Loucy (cell line): Measurements from ENCODE around the gene TPSD1.
A peak's percentile ranks its signal among the peaks of the same experiment; 100 is the strongest.

Experiments
- H2AFZ ChIP-seq: fragments of 200-600 bp; sonication (generic); 2 replicates; pipeline ENCODE4 v1.6.0; 2016; ENCODE audit warnings: antibody characterized with exemption, mild to moderate bottlenecking, low read length, moderate library complexity
- H3F3A ChIP-seq: fragments of 200-600 bp; 2 replicates; pipeline ENCODE4 v1.6.0; 2016; ENCODE audit warnings: antibody characterized with exemption, low read depth, mild to moderate bottlenecking
- H3K27me3 ChIP-seq: fragments of 200-600 bp; sonication (generic); 2 replicates; pipeline ENCODE4 v1.6.1; 2014; ENCODE audit warnings: low read length, mild to moderate bottlenecking; ENCODE audit not compliant: insufficient read depth, poor library complexity, severe bottlenecking
- H3K36me3 ChIP-seq: fragments of 200-600 bp; sonication (generic); 2 replicates; pipeline ENCODE4 v1.6.1; 2016; ENCODE audit warnings: low read length; ENCODE audit not compliant: insufficient read depth
- H3K4me1 ChIP-seq: fragments of 200-600 bp; sonication (generic); 2 replicates; pipeline ENCODE4 v1.5.1; 2014; ENCODE audit warnings: low read length, mild to moderate bottlenecking; ENCODE audit not compliant: insufficient read depth, poor library complexity, severe bottlenecking
- H3K4me2 ChIP-seq: fragments of 200-600 bp; sonication (generic); 2 replicates; pipeline ENCODE4 v1.6.0; 2014; ENCODE audit warnings: antibody characterized with exemption, low read length, low read depth, mild to moderate bottlenecking; ENCODE audit not compliant: poor library complexity, severe bottlenecking
- H3K4me3 ChIP-seq: fragments of 200-600 bp; sonication (generic); 2 replicates; pipeline ENCODE4 v1.5.1; 2014; ENCODE audit warnings: low read length, mild to moderate bottlenecking, mixed read lengths; ENCODE audit not compliant: poor library complexity, severe bottlenecking
- H3K79me2 ChIP-seq: fragments of 200-600 bp; sonication (generic); 2 replicates; pipeline ENCODE4 v1.6.1; 2014; ENCODE audit warnings: low read length; ENCODE audit not compliant: insufficient read depth
- H3K9ac ChIP-seq: fragments of 200-600 bp; sonication (generic); 2 replicates; pipeline ENCODE4 v1.6.0; 2014; ENCODE audit warnings: mild to moderate bottlenecking, low read depth, low read length, moderate library complexity; ENCODE audit not compliant: poor library complexity, severe bottlenecking
- H3K9me2 ChIP-seq: fragments of 200-600 bp; sonication (generic); replicated peaks from 2 replicates; pipeline ENCODE4 v1.6.1; 2016; ENCODE audit warnings: low read depth, low read length, mixed read lengths
- H3K9me3 ChIP-seq: fragments of 200-600 bp; sonication (generic); 2 replicates; pipeline ENCODE4 v1.6.1; 2014; ENCODE audit warnings: mild to moderate bottlenecking, antibody characterized with exemption, low read length, low read depth; ENCODE audit not compliant: insufficient read depth
- H4K20me1 ChIP-seq: fragments of 200-600 bp; sonication (generic); 2 replicates; pipeline ENCODE4 v1.6.0; 2014; ENCODE audit warnings: antibody characterized with exemption, low read length, mild to moderate bottlenecking; ENCODE audit not compliant: insufficient read depth, poor library complexity, severe bottlenecking
- EZH2phosphoT487 ChIP-seq: fragments of 200-600 bp; IDR thresholded peaks from 2 replicates; pipeline ENCODE4 v1.6.1; 2018; ENCODE audit warnings: antibody characterized with exemption, mild to moderate bottlenecking, moderate library complexity, borderline replicate concordance
- TF ChIP-seq, protein P1 (sequence below): fragments of 200-600 bp; sonication (generic); conservative IDR thresholded peaks from 2 replicates; pipeline ENCODE4 v1.5.1; 2014; ENCODE audit warnings: mild to moderate bottlenecking, antibody characterized with exemption, low read length

Gene TPSD1

DNA sequence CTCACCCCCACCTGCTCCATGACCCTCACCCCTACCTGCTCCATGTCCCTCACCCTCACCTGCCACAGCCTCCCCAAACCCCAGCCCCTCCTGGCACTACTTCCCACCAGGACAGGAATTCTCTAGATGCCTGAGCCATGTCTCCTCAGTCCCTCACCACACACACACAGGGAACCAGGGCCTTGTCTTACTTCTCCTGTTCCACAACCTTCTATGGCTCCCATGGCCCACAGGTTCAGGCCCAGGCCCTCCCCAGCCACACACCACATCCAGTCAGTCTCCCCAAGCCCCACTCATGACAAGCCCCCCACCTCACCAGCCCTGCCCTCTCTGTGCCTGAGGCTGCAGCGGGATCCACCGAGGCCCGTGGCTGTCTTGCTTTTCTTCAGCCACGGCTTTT, 50.5 kb downstream of the TPSD1 start:
- no peak overlapping the region for H3K9ac ChIP-seq
- H3K36me3 ChIP-seq = no peaks in the 10 kb centered on the region
- no peaks in the 10 kb centered on the region for H3K9me2 ChIP-seq
- H3K27me3 ChIP-seq = no peaks in the 10 kb centered on the region
- peaks cover 14% of the 10 kb centered on the region for H4K20me1 ChIP-seq
- no peak overlapping the region for H3K4me2 ChIP-seq
- no peak for TF ChIP-seq EZH2phosphoT487
- TF ChIP-seq, protein P1, sequence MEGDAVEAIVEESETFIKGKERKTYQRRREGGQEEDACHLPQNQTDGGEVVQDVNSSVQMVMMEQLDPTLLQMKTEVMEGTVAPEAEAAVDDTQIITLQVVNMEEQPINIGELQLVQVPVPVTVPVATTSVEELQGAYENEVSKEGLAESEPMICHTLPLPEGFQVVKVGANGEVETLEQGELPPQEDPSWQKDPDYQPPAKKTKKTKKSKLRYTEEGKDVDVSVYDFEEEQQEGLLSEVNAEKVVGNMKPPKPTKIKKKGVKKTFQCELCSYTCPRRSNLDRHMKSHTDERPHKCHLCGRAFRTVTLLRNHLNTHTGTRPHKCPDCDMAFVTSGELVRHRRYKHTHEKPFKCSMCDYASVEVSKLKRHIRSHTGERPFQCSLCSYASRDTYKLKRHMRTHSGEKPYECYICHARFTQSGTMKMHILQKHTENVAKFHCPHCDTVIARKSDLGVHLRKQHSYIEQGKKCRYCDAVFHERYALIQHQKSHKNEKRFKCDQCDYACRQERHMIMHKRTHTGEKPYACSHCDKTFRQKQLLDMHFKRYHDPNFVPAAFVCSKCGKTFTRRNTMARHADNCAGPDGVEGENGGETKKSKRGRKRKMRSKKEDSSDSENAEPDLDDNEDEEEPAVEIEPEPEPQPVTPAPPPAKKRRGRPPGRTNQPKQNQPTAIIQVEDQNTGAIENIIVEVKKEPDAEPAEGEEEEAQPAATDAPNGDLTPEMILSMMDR = no peak
- no peaks in the 10 kb centered on the region for H3K9me3 ChIP-seq
- no peaks in the 10 kb centered on the region for H3K4me1 ChIP-seq
- H3K4me3 ChIP-seq = no peak overlapping the region
- H3K79me2 ChIP-seq = peaks cover 15% of the 10 kb centered on the region
- H2AFZ ChIP-seq = no peak overlapping the region
- H3F3A ChIP-seq = no peaks in the 10 kb centered on the region

DNA sequence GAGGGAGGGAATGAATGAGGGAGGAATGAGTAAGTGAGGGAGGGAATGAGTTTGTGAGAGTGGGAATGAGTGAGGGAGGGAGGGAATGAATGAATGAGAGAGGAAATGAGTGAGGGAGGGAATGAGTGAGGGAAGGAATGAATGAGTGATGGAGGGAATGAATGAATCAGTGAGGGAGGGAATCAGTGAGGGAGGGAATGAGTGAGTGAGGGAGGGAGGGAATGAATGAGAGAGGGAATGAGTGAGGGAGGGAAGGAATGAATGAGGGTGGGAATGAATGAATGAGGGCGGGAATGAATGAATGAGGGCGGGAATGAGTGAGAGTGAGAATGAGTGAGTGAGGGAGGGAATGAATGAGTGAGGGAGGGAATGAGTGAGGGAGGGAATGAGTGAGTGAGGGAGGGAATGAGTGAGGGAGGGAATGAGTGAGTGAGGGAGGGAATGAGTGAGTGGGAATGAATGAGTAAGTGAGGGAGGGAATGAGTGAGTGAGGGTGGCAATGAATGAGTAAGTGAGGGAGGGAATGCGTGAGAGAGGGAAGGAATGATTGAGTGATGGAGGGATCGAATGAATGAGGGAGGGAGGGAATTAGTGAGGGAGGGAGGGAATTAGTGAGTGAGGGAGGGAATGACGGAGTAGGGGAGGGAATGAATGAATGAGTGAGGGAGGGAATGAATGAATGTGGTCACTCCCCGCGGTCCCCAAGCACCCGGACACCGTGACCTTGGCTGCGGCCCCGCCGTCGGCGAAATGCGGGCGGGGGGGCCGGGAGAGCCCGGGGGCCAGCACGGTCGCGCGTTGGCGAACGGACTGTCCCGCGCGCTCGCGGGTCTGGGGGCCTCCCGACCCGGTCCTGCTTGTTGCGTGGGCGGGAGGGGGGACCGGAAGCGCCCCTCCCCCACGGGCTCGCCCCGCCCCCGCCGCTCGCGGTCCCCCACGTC, 52.4 kb downstream of the TPSD1 start:
- Histone ChIP-seq H3K4me2 (peak overlapping the region; percentile 31), H3K79me2 (peaks cover 35% of the 10 kb centered on the region), H3K27me3 (no peaks in the 10 kb centered on the region), H3K9me3 (no peaks in the 10 kb centered on the region), H3K36me3 (no peaks in the 10 kb centered on the region), H3K4me3 (peak overlapping the region; percentile 79), H3K4me1 (no peaks in the 10 kb centered on the region), H3F3A (no peaks in the 10 kb centered on the region), H3K9ac (peak overlapping the region; percentile 91), H3K9me2 (no peaks in the 10 kb centered on the region), H4K20me1 (peaks cover 33% of the 10 kb centered on the region), H2AFZ (no peak overlapping the region)
- TF ChIP-seq, protein P1 = no peak
- TF ChIP-seq EZH2phosphoT487 = no peak
